Neural cell (in vitro differentiated cells): ENCODE measurements around the gene MAP3K7CL. TPM values are rescaled to one million over a fixed set of nuclear protein-coding genes. Genes with fewer than 3 reads are reported as not detected.

Experiments
- H2AFZ ChIP-seq: fragments of 200-600, 300-800 bp; sonication (generic), shearing (Covaris generic); 2 replicates; pipeline ENCODE4 v1.6.0; 2014; ENCODE audit warnings: low read depth, mild to moderate bottlenecking, antibody characterized with exemption, low read length, moderate library complexity
- H3F3A ChIP-seq: fragments of 200-600 bp; shearing (Covaris generic); 2 replicates; pipeline ENCODE4 v1.6.1; 2016; ENCODE audit warnings: mild to moderate bottlenecking, moderate library complexity, mixed read lengths, antibody characterized with exemption, low read length; ENCODE audit not compliant: insufficient read depth, poor library complexity, severe bottlenecking
- H3K27ac ChIP-seq: fragments of 200-600, 300-800 bp; sonication (generic), shearing (Covaris generic); 2 replicates; pipeline ENCODE4 v1.5.1; 2014; ENCODE audit warnings: mild to moderate bottlenecking, low read length, moderate library complexity
- H3K27me3 ChIP-seq: fragments of 300-800, 200-600 bp; sonication (generic), shearing (Covaris generic); 2 replicates; pipeline ENCODE4 v1.6.0; 2014; ENCODE audit warnings: mild to moderate bottlenecking, low read depth, low read length, moderate library complexity; ENCODE audit not compliant: insufficient read depth
- H3K36me3 ChIP-seq: fragments of 300-800, 200-600 bp; sonication (generic), shearing (Covaris generic); 2 replicates; pipeline ENCODE4 v1.5.1; 2014; ENCODE audit warnings: mild to moderate bottlenecking, antibody characterized with exemption, low read length, moderate library complexity; ENCODE audit not compliant: insufficient read depth
- H3K4me2 ChIP-seq: fragments of 300-800, 200-600 bp; sonication (generic), shearing (Covaris generic); 2 replicates; pipeline ENCODE4 v1.6.0; 2014; ENCODE audit warnings: mild to moderate bottlenecking, low read length
- H3K4me3 ChIP-seq: fragments of 300-800, 200-600 bp; sonication (generic), shearing (Covaris generic); 2 replicates; pipeline ENCODE4 v1.5.1; 2014; ENCODE audit warnings: mild to moderate bottlenecking, low read length, moderate library complexity
- H3K79me2 ChIP-seq: fragments of 200-600 bp; shearing (Covaris generic); replicated peaks from 2 replicates; pipeline ENCODE4 v1.6.0; 2014; ENCODE audit warnings: mild to moderate bottlenecking, low read length, moderate library complexity; ENCODE audit not compliant: insufficient read depth
- H3K9ac ChIP-seq: fragments of 300-800, 200-600 bp; sonication (generic), shearing (Covaris generic); 2 replicates; pipeline ENCODE4 v1.6.1; 2016; ENCODE audit warnings: mild to moderate bottlenecking, low read length, mixed read lengths
- H3K9me2 ChIP-seq: fragments of 200-600 bp; shearing (Covaris generic); 2 replicates; pipeline ENCODE4 v1.6.1; 2016; ENCODE audit warnings: mild to moderate bottlenecking, low read length, mixed read lengths; ENCODE audit not compliant: insufficient read depth
- H3K9me3 ChIP-seq: fragments of 200-600, 300-800 bp; sonication (generic), shearing (Covaris generic); 2 replicates; pipeline ENCODE4 v1.6.1; 2016; ENCODE audit warnings: mild to moderate bottlenecking, mixed run types, low read length, moderate library complexity, mixed read lengths
- H4K20me1 ChIP-seq: fragments of 200-600 bp; shearing (Covaris generic); 2 replicates; pipeline ENCODE4 v1.6.1; 2016; ENCODE audit warnings: mild to moderate bottlenecking, mixed run types; ENCODE audit not compliant: insufficient read depth
- CTCF ChIP-seq: fragments of 450-650 bp; IDR thresholded peaks from 2 replicates; pipeline ENCODE4 v1.5.1; 2014; ENCODE audit warnings: antibody characterized with exemption, mild to moderate bottlenecking, moderate library complexity; ENCODE audit not compliant: poor library complexity, severe bottlenecking
- EP300 ChIP-seq: fragments of 450-650 bp; conservative IDR thresholded peaks from 2 replicates; pipeline ENCODE4 v1.6.1; 2014; ENCODE audit warnings: antibody characterized with exemption, mild to moderate bottlenecking, moderate library complexity; ENCODE audit not compliant: poor library complexity, severe bottlenecking
- EZH2 ChIP-seq: fragments of 200-600, 300-800 bp; shearing (Covaris generic), sonication (generic); IDR thresholded peaks from 2 replicates; pipeline ENCODE4 v1.6.1; 2014; ENCODE audit warnings: antibody characterized with exemption, low read length, borderline replicate concordance, mild to moderate bottlenecking; ENCODE audit not compliant: insufficient read depth, poor library complexity, severe bottlenecking
- MXI1 ChIP-seq: fragments of 450-650 bp; conservative IDR thresholded peaks from 2 replicates; pipeline ENCODE4 v1.6.1; 2014; ENCODE audit warnings: antibody characterized with exemption, mild to moderate bottlenecking; ENCODE audit not compliant: poor library complexity, severe bottlenecking
- POLR2AphosphoS5 ChIP-seq: IDR thresholded peaks from 2 replicates; pipeline ENCODE4 v1.6.1; 2012
- RAD21 ChIP-seq: fragments of 450-650 bp; conservative IDR thresholded peaks from 2 replicates; pipeline ENCODE4 v1.6.1; 2014; ENCODE audit warnings: antibody characterized with exemption, mild to moderate bottlenecking, moderate library complexity
- SMC3 ChIP-seq: fragments of 450-650 bp; conservative IDR thresholded peaks from 2 replicates; pipeline ENCODE4 v1.6.1; 2014; ENCODE audit warnings: antibody characterized with exemption, mild to moderate bottlenecking, moderate library complexity; ENCODE audit not compliant: poor library complexity
- TAF1 ChIP-seq: IDR thresholded peaks from 2 replicates; pipeline ENCODE4 v1.6.1; 2012; ENCODE audit warnings: low read depth
- polyA plus RNA-seq: library from polyadenylated mRNA; depleted of rRNA; stranded (reverse); fragments of >200 nt; gene quantifications from 2 replicates; pipeline ENCODE4 v1.2.3, GENCODE V29; 2014
- TF ChIP-seq, protein P1 (sequence below): IDR thresholded peaks from 2 replicates; pipeline ENCODE4 v1.6.1; 2012; ENCODE audit warnings: borderline replicate concordance

MAP3K7CL gene
- polyA plus RNA-seq, 1 donor from 2014 or later: not detected

- no peak overlapping the region for H3K27ac ChIP-seq
- no peaks in the 10 kb centered on the region for H3K79me2 ChIP-seq
- no peak overlapping the region for H3K4me2 ChIP-seq
- no peaks in the 10 kb centered on the region for H3F3A ChIP-seq
- no peaks in the 10 kb centered on the region for H3K9me2 ChIP-seq
- H3K9ac ChIP-seq: no peak overlapping the region
- H3K36me3 ChIP-seq: no peaks in the 10 kb centered on the region
- no peaks in the 10 kb centered on the region for H4K20me1 ChIP-seq
- no peaks in the 10 kb centered on the region for H3K27me3 ChIP-seq
- no peak overlapping the region for H2AFZ ChIP-seq
- no peak overlapping the region for H3K4me3 ChIP-seq
- no peaks in the 10 kb centered on the region for H3K9me3 ChIP-seq
- TF ChIP-seq CTCF (no peak), EP300 (no peak), SMC3 (no peak), MXI1 (no peak), POLR2AphosphoS5 (no peak), EZH2 (no peak), TAF1 (no peak), RAD21 (no peak)
These were observed 70.7 kb downstream of the MAP3K7CL start for GRCh38 chr21:29201186-29201585.

- H3K79me2 ChIP-seq: no peaks in the 10 kb centered on the region
- H2AFZ ChIP-seq: no peak overlapping the region
- no peaks in the 10 kb centered on the region for H3K9me3 ChIP-seq
- H4K20me1 ChIP-seq: no peaks in the 10 kb centered on the region
- no peak overlapping the region for H3K9ac ChIP-seq
- TF ChIP-seq EP300 (no peak), POLR2AphosphoS5 (no peak), RAD21 (no peak), MXI1 (no peak), SMC3 (no peak), CTCF (no peak), EZH2 (no peak), TAF1 (no peak)
- TF ChIP-seq, protein P1, sequence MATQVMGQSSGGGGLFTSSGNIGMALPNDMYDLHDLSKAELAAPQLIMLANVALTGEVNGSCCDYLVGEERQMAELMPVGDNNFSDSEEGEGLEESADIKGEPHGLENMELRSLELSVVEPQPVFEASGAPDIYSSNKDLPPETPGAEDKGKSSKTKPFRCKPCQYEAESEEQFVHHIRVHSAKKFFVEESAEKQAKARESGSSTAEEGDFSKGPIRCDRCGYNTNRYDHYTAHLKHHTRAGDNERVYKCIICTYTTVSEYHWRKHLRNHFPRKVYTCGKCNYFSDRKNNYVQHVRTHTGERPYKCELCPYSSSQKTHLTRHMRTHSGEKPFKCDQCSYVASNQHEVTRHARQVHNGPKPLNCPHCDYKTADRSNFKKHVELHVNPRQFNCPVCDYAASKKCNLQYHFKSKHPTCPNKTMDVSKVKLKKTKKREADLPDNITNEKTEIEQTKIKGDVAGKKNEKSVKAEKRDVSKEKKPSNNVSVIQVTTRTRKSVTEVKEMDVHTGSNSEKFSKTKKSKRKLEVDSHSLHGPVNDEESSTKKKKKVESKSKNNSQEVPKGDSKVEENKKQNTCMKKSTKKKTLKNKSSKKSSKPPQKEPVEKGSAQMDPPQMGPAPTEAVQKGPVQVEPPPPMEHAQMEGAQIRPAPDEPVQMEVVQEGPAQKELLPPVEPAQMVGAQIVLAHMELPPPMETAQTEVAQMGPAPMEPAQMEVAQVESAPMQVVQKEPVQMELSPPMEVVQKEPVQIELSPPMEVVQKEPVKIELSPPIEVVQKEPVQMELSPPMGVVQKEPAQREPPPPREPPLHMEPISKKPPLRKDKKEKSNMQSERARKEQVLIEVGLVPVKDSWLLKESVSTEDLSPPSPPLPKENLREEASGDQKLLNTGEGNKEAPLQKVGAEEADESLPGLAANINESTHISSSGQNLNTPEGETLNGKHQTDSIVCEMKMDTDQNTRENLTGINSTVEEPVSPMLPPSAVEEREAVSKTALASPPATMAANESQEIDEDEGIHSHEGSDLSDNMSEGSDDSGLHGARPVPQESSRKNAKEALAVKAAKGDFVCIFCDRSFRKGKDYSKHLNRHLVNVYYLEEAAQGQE: no peak
- no peaks in the 10 kb centered on the region for H3K9me2 ChIP-seq
- no peak overlapping the region for H3K27ac ChIP-seq
- H3K27me3 ChIP-seq: no peaks in the 10 kb centered on the region
- H3F3A ChIP-seq: no peaks in the 10 kb centered on the region
- no peak overlapping the region for H3K4me2 ChIP-seq
- H3K4me3 ChIP-seq: no peak overlapping the region
- H3K36me3 ChIP-seq: no peaks in the 10 kb centered on the region
These were observed 74.6 kb downstream of the MAP3K7CL start for GRCh38 chr21:29205009-29205408.
